Esophagus squamous epithelium (tissue), 5 donors: Measurements from ENCODE around the gene TCOF1. TPM values are rescaled to one million over a fixed set of nuclear protein-coding genes. Genes with fewer than 3 reads are reported as not detected.

ENCODE experiments used
- DNase-seq: peaks from one replicate; lab custom pipeline; 2025; lab: John Stamatoyannopoulos, UW
- H3K27ac ChIP-seq, 4 donors: fragments of 200-600 bp; sonication (generic); one replicate each; pipeline ENCODE4 v1.5.1; 2016 to 2019; ENCODE audit warnings: mild to moderate bottlenecking in 1 of 4
- H3K27me3 ChIP-seq, 4 donors: fragments of 200-600 bp; sonication (generic); 1 replicate in 3 of 4; 2 replicates in 1 of 4; pipeline versions ENCODE4 v1.5.1 to v1.6.0; 2017 to 2021; ENCODE audit warnings: antibody characterized with exemption in 1 of 4
- H3K36me3 ChIP-seq, 3 donors: fragments of 200-600 bp; sonication (generic); one replicate each; pipeline ENCODE4 v1.5.1; 2016 to 2019
- H3K4me1 ChIP-seq, 3 donors: fragments of 200-600 bp; sonication (generic); one replicate each; pipeline ENCODE4 v1.5.1; 2017 to 2019
- H3K4me3 ChIP-seq, 4 donors: fragments of 200-600 bp; sonication (generic); 1 replicate in 3 of 4; 2 replicates in 1 of 4; pipeline ENCODE4 v1.5.1; 2016 to 2019; ENCODE audit warnings: mild to moderate bottlenecking in 2 of 4, moderate library complexity in 1 of 4
- H3K9me3 ChIP-seq, 3 donors: fragments of 200-600 bp; sonication (generic); one replicate each; pipeline ENCODE4 v1.5.1; 2016 to 2019
- CTCF ChIP-seq, 6 experiments: fragments of 450-650 bp in 4 of 6; fragments of 200-600 bp in 2 of 6; sonication (generic) in 2 of 6; IDR thresholded peaks; one replicate each; pipeline ENCODE4 v1.5.1; 2016 to 2019; ENCODE audit warnings: antibody characterized with exemption in 6 of 6, mild to moderate bottlenecking in 4 of 6, moderate library complexity in 4 of 6
- POLR2A ChIP-seq, 4 donors: fragments of 450-650 bp; IDR thresholded peaks; one replicate each; pipeline ENCODE4 v1.6.1; 2017; ENCODE audit warnings: antibody characterized with exemption in 4 of 4, mild to moderate bottlenecking in 4 of 4, moderate library complexity in 3 of 4
- WGBS, 2 donors: methylation state at CpG; one replicate each; pipeline ENCODE4 v1.1.5; 2018; 5-methylcytosine and 5-hydroxymethylcytosine counted together
- intact Hi-C: fragments of 100-400 bp; cut with DNase I; formaldehyde crosslinking; loops from one replicate; pipeline ENCODE4 v1.15.0; 2022
- total RNA-seq, 4 donors: library from RNA; depleted of rRNA; stranded (reverse); fragments of >200 nt; gene quantifications; one replicate each; pipeline ENCODE4 v1.1.0, GENCODE V29; 2016
- donor health status: DM: yes; HTN: yes; CAD: no.

TCOF1 gene
- total RNA-seq, 4 donors from 2014 or later: 18.2 to 41.4 (median 24.8) TPM

- H3K9me3 ChIP-seq: no peaks in the 10 kb centered on the region
- peaks cover 16 to 59% (median 27%) of the 10 kb centered on the region in 3 donors for H3K4me1 ChIP-seq
- intact Hi-C loops: no loop called here
- WGBS, 2 donors: 67 to 86% methylated on average over 1 of the region's 1 CpG
- no peaks in the 10 kb centered on the region for H3K27me3 ChIP-seq
- no peak for TF ChIP-seq CTCF (IDR thresholded peaks at IDR 0.05)
- TF ChIP-seq POLR2A (IDR thresholded peaks at IDR 0.05): no peak
- H3K36me3 ChIP-seq: no peaks in the 10 kb centered on the region
- no peak for DNase-seq
- H3K4me3 ChIP-seq: no peak overlapping the region
- peak overlapping the region in 2 of 4 donors; percentile 25 to 57 for H3K27ac ChIP-seq
Observed at GRCh38 chr5:150321211-150321610, 36.3 kb upstream of the TCOF1 start.

- 29 to 53% methylated on average over 1 of the region's 1 CpG for WGBS, 2 donors
- Histone ChIP-seq H3K27ac (peak overlapping the region in 2 of 4 donors; percentile 25 to 57), H3K36me3 (no peaks in the 10 kb centered on the region), H3K9me3 (no peaks in the 10 kb centered on the region), H3K4me1 (peaks cover 16 to 58% (median 27%) of the 10 kb centered on the region in 3 donors), H3K4me3 (no peak overlapping the region), H3K27me3 (no peaks in the 10 kb centered on the region)
- intact Hi-C loops: no loop called here
- no peak for DNase-seq
- no peak for TF ChIP-seq POLR2A (IDR thresholded peaks at IDR 0.05)
Observed at GRCh38 chr5:150321784-150322183, 35.7 kb upstream of the TCOF1 start.

- no peaks in the 10 kb centered on the region for H3K36me3 ChIP-seq
- TF ChIP-seq POLR2A (IDR thresholded peaks at IDR 0.05) (no peak), CTCF (IDR thresholded peaks at IDR 0.05) (no peak)
- H3K4me1 ChIP-seq: peaks cover 16 to 54% (median 25%) of the 10 kb centered on the region in 3 donors
- peak overlapping the region in 2 of 4 donors; percentile 25 to 57 for H3K27ac ChIP-seq
- intact Hi-C loops: no loop called here
- no peak overlapping the region for H3K4me3 ChIP-seq
- no peaks in the 10 kb centered on the region for H3K27me3 ChIP-seq
- no peaks in the 10 kb centered on the region for H3K9me3 ChIP-seq
- DNase-seq: no peak
Observed at GRCh38 chr5:150322202-150322601, 35.3 kb upstream of the TCOF1 start.

- 79 to 86% methylated on average over 5 to 6 of the region's 6 CpGs for WGBS, 2 donors
- DNase-seq: no peak
- intact Hi-C loops: no loop called here
- no peaks in the 10 kb centered on the region for H3K36me3 ChIP-seq
- no peaks in the 10 kb centered on the region for H3K9me3 ChIP-seq
- H3K27ac ChIP-seq: no peak overlapping the region
- H3K4me1 ChIP-seq: peaks cover 14 to 45% (median 17%) of the 10 kb centered on the region in 3 donors
- no peaks in the 10 kb centered on the region for H3K27me3 ChIP-seq
- TF ChIP-seq POLR2A (IDR thresholded peaks at IDR 0.05) (no peak), CTCF (IDR thresholded peaks at IDR 0.05) (no peak)
- H3K4me3 ChIP-seq: no peak overlapping the region
Observed at GRCh38 chr5:150323092-150323491, 34.4 kb upstream of the TCOF1 start.

GRCh38 chr5:150323819-150324218 is 33.7 kb upstream of the TCOF1 start:
- no peak for TF ChIP-seq POLR2A (IDR thresholded peaks at IDR 0.05)
- TF ChIP-seq CTCF (IDR thresholded peaks at IDR 0.05): no peak
- no peaks in the 10 kb centered on the region for H3K27me3 ChIP-seq
- WGBS, 2 donors: 72 to 79% methylated on average over 8 of the region's 8 CpGs
- no peaks in the 10 kb centered on the region for H3K36me3 ChIP-seq
- no peak for DNase-seq
- no peaks in the 10 kb centered on the region for H3K9me3 ChIP-seq
- H3K4me3 ChIP-seq: no peak overlapping the region
- no peak overlapping the region for H3K27ac ChIP-seq
- intact Hi-C loops: no loop called here
- peaks cover 9 to 38% (median 13%) of the 10 kb centered on the region in 3 donors for H3K4me1 ChIP-seq

- H3K4me3 ChIP-seq: no peak overlapping the region
- DNase-seq: no peak
- TF ChIP-seq POLR2A (IDR thresholded peaks at IDR 0.05) (no peak), CTCF (IDR thresholded peaks at IDR 0.05) (no peak)
- WGBS, 2 donors: 81 to 90% methylated on average over 4 of the region's 4 CpGs
- no peaks in the 10 kb centered on the region for H3K27me3 ChIP-seq
- H3K4me1 ChIP-seq: peaks cover 0 to 22% (median 0%) of the 10 kb centered on the region in 3 donors
- H3K9me3 ChIP-seq: no peaks in the 10 kb centered on the region
- H3K36me3 ChIP-seq: no peaks in the 10 kb centered on the region
- H3K27ac ChIP-seq: no peak overlapping the region
- intact Hi-C loops: no loop called here
Observed at GRCh38 chr5:150325426-150325825, 32.1 kb upstream of the TCOF1 start.
